ENCODE data around the gene KLF7. TPM values are rescaled to one million over a fixed set of nuclear protein-coding genes. Genes with fewer than 3 reads are reported as not detected.

Gene KLF7
- total RNA-seq, 2 donors from 2014 or later, result 22.1 to 31.8 TPM

DNA sequence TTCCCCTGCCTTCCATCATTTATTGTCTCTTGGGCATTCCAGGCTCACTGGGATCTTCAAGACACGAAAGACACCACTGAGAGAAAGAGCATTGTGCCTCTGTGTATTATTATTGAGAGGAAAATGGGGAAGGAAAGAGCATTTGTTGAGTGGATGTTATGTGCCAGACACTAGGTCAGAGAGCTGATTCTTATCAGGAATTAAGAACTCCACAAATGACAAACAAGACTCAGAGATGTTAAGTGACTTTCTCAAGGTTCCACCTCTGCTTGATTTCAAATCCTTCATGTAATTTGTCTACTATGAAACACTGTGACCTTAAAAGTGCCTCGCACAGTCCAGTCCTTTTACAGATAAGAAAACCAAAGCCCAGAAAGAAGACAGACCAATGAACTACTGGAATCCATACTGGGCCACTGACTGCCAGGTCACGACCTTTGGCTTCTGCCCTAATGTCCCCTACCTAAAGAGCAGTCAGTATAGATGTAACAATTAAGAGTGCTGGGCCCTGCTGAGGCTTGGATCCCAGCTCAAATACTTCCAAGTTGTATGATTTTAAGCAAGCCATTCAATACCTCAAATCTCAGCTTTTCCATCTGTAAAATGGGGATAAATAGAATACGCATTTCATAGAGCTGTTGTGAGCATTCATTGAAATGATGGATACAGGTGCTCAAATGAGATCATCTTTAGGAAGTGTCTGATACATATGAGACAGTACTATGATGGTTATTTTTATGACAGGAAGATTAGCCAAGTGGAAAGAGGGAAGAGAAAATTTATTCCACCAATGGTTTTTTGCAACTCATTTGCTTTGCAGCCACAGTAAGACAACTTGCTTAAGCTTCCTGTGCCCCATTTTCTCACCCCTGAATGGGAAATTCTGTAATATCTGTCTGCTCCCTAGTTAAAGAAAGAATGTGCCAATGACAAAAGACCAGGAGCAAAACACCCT lies 10.9 kb downstream of the KLF7 start:
- intact Hi-C loops (cut with DNase I), result no loop called here
- DNase-seq (no peak), ATAC-seq (no peak)

DNA sequence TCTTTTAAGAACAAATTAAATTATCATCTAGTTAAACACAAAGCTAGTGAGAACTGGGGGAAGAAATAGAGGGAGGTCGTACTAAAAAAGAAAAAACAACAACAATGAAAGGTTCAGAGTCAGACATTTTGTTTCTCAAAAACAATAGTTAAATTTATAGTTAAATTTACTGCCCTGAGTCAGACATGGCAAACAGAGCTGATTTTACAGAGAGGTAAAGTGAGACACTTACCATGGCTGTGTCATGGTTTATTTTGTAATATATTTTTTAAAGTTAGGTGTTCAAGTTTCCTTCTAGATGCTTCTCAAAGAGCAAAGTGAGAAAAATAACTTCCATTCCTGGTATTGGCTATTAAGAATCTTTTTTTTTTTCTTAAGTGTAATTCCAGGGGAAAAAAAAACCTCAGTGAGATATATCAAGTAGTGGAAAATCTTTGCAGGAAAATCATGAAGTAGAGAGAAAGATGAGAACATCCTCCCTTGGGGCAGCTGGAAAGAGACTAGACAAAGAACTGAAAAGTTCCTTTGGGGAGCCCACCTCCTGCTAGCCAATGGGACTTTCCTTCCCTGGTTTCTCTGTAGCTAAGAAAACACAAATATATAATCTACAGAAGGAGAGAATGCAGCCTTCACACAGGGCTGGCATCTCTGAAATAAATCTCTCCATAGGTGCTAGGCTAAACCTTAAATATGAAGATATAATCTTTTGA lies 12.3 kb downstream of the KLF7 start:
- intact Hi-C loops (cut with DNase I), result no loop called here
- no peak for ATAC-seq
- DNase-seq, result no peak

DNA sequence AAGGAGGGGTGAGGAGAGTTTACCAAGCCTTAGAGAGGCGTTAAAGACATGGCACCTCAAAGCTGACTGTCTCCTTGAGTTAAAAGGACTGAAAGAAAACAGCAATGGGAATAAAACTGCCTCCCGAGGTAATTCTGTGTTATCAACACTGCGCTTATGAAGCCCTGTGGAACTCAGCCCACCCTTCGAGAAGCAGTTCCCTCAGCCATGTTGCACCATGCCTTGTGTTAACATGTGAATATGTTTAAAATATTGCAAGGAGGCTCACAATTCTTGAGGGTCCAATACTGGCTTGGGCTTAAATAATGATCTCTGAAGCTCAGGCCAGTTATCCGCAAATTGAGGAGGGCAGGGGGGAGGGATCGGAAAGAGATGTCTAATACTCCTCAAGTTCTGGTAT lies 14.7 kb downstream of the KLF7 start:
- intact Hi-C loops (cut with DNase I), result no loop called here
- DNase-seq, result no peak
- ATAC-seq, result no peak

DNA sequence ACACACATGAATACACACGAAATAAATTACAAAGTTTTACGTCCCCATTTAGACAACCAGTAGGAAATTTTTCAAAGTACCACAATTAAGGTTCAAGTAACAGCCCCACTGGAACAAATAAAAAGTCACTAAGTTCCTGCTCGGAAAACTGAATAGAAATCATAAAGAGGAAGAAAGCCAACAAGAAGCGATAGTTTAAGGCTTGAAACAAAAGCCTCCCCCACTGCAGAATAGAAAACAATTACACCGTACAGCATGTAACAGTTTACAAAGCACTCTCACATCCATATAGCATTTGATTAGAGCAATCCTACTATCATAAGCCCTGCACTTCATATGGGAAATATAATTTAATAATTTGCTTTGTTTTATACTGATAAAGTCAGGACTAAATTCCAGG lies 15.5 kb downstream of the KLF7 start:
- DNase-seq (no peak), ATAC-seq (no peak)
- intact Hi-C loops (cut with DNase I), result no loop called here

DNA sequence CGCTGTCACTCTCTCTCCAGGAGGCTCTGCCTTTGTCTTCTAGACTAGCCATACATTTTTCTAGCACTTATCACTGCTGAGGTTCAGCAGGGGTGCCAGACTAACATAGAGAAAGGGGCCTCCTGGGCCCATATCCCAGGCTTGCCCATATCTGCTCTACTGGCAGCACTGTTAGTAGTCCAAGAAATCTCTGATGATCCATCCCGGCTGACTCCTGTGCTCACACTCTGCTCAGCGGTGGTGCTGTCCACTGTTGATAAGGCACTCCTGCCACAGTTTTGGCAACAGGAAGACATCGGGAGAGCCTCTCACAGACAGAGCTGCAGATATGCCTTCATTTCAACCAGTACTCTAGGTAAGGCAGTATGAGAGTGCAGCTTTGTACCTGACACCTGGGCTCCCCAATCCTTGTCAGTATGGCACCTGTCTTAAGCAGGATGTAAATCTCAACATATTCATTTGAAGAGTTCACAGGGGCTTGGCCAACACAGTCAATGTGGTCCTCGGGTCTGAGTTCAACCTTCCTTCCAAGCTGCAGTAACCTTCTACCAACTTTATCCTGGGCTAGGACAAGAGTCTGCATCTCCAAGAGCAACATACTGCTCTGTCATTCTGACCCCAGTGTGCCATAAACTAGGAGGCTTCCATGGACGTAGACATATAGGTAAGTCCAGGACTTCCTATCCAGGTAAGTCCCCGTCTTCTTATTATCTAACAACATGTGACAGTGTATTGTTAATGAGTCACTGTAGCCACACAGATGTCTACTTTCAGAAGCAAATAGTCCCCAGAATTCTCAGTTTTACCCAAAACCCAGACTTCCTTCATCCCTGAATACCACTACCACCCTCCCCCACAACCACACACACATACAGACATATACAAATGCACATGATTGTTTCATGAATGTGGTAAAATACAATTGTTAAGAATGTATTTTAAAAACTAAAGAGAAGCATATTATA lies 16.2 kb downstream of the KLF7 start:
- intact Hi-C loops (cut with DNase I), result no loop called here
- ATAC-seq, result peak; percentile 74 to 86
- DNase-seq, result peak; percentile 54

DNA sequence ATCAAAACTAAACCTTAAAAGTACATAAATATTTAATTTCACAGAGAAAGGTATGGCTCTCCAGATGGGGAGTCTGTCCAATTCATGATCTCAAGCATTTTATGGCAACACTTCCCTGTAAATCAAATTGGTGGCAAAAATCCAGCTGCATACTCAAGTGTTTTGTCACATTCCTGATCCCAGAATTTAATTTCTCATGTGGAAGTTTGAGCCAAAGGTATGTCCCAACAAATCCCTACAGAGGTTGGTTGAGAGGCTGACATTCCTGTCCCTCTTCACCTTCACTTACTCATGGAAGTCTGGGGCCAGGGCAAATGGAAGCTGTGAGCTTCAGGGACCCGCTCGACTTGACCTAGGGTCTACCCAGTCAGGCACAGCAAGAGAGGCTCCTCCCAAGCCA lies 17.7 kb downstream of the KLF7 start:
- intact Hi-C loops (cut with DNase I), result no loop called here
- DNase-seq (no peak), ATAC-seq (no peak)

DNA sequence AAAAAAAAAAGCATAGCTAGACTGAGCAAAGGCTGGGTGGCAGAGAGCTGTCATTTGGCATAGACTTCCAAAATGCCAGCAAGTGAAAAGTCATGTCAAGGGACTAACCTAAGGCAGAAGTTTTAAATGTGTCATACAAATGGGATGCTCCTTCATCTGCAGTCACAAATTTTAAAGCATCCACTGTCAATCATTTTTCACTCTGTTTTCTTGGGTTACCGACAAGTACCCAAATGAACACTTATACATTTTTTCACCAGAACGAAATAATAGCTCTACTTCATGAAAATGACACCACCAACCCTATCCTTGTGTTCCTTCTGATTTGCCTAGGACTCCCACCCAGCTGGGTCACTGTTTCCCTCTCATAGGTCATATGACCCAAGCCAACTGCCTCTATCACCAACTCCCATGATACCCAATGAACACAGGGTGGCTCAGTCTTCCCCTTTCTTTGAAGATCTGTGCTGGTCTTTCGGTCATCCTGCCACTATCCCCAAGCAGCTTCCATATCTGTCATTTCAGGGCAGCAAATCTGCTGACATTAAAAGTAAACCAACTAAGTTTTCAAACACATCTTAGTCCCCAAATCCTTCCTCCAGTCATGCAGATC lies 21.5 kb downstream of the KLF7 start:
- DNase-seq (no peak), ATAC-seq (no peak)
- intact Hi-C loops (cut with DNase I), result no loop called here

DNA sequence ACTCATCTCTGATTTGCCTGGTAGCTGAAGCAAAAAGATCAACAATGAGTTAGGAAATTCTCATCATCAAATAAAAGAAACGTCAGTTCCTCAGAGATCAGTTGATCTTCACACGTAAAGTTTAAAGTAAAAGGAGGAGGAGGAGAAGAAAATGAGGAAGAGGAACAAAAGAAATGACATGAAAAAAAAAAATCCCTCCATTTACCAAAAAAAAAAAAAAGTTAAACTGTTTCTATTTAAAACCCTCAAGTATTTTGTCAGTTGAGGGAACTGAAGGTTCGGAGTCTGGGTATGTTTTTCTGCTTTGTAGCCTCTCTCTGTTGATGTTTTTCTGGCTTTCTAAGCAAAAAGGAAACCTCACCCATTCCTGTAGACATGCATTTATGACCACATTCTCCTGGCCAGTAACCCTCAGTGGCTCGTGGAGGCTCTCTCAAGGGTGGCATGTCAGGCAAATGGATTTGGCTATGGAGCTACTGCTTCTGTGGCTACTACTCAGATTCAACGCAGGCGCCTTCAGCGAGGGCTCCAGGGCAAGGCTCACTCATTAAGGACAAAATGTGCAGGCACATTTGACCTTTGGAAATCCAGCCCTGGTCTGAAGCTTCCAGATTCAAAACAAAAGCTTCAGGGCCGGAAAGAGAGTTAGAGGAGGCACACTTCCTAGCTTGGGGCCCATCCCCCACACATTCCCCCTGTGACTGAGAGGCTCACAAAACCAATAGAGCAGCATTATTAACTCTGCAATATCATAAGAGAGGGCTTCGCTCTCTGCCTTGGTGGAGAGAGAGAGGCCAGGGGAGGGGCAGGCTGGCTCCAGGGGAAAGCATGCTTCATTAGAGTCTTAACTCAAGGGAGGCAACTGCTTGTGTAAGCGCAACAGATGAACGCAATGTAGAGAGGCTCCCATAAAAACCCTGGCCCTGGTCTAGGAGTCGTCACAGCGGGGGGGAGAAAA lies 22.3 kb downstream of the KLF7 start:
- ATAC-seq (peak; percentile 78 to 81), DNase-seq (peak; percentile 79)
- intact Hi-C loops (cut with DNase I), result no loop called here

DNA sequence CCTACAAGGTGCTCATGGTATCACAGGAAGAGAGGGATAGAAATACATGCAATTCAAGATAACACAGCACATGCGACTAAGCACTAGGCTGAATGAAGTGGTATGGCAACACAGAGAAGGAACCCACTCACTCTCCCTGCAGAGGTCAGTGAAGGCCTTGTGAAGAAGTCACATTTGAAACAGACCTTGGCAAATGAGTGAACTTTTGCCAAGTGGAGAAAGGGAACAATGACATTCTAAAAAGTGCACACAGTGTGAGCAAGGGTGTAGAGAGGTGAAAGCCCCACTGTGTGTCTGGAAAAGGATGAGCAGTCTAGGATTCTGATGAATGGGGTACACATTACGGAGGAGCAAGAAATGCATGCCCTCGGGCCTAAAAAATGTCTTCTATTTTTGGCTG lies 23.3 kb downstream of the KLF7 start:
- DNase-seq (no peak), ATAC-seq (peak; percentile 41 to 49)
- intact Hi-C loops (cut with DNase I), result no loop called here

DNA sequence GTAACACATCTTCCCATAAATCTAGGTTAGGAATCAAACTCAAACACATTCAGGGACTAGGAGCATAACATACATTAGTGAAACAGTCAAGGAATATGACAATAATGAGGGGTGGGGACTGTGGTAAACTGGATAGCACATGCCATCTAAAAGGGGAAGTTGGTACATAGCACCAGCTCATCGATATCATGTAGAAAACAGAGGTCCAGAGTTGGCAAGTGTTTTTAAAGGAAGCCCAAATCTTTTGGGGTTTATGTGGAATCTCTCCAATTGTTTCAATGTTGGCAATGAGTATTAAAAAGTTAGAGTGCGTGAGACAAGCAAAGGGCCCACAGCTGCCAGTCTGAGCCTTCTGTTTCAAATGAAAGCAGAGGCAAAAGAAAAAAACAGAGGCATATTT lies 24.4 kb downstream of the KLF7 start:
- no peak for DNase-seq
- ATAC-seq, result no peak
- intact Hi-C loops (cut with DNase I), result no loop called here

DNA sequence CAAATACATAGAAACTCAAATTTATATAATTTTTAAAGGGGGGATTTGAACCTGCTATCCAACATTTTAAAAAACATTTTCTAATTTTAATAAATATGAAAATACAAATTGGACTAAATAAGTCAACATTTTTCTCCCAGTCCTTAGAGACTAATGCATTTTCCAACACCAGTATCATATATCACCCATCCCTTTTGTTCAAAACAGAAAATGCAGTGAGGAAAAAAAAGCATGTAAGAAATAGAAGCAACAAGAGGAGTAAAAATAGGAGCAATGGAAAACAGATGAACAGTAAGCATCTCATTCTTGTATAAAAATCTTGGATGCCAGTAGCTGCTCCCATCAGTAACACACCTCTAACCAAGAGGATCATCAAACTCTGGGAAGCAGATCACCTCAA lies 25.5 kb downstream of the KLF7 start:
- intact Hi-C loops (cut with DNase I), result no loop called here
- DNase-seq (no peak), ATAC-seq (no peak)

DNA sequence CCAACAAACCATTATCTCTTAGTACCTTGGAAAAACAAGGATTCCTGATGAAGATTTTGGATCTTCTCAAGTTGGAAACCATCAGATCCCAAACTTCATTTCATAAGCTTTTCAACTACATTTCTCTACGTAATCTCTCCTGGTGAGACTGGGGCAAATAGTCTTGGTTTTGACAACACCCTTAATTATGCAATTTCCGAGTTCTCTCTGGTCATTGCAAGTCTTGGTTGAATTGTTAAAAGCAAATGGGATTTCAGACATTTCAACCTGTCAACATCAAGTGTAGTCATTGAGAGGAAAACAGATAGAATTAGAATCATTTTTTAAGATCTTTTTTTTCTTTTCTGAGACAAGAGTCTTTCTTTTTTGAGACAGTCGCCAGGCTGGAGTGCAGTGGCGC lies 26.2 kb downstream of the KLF7 start:
- DNase-seq (no peak), ATAC-seq (no peak)
- intact Hi-C loops (cut with DNase I), result no loop called here

DNA sequence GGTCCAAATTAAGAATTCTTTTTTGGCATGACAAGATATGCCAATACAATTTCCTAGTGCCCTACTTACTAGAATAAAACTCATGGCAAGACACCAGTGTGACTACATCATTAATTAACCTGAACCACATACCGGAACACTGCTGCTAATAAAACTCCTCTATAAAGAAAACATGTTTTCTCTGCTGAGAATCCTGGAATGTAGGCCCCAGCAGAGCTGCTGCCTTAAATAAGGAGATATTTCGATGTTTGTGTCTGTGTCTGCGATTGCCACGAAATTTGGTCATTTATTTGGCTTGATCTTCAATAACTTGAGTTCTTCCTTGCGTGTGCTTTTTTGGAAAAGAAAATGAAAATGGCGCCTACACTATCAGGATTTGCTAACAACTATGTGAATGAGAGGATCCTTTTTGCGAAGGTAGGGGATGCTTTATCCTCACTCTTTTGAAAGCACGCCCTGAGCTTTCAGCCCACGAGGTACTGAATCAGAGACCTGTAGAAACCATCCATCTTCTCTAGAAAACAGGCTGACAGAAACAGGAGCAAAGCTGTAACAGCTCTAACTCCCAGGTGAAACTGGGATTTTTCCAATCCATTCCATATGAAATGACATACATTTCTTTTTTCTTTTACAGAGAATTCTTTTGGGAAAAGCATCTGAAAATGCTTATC lies 27.0 kb downstream of the KLF7 start:
- ATAC-seq (no peak), DNase-seq (no peak)
- intact Hi-C loops (cut with DNase I), result no loop called here

DNA sequence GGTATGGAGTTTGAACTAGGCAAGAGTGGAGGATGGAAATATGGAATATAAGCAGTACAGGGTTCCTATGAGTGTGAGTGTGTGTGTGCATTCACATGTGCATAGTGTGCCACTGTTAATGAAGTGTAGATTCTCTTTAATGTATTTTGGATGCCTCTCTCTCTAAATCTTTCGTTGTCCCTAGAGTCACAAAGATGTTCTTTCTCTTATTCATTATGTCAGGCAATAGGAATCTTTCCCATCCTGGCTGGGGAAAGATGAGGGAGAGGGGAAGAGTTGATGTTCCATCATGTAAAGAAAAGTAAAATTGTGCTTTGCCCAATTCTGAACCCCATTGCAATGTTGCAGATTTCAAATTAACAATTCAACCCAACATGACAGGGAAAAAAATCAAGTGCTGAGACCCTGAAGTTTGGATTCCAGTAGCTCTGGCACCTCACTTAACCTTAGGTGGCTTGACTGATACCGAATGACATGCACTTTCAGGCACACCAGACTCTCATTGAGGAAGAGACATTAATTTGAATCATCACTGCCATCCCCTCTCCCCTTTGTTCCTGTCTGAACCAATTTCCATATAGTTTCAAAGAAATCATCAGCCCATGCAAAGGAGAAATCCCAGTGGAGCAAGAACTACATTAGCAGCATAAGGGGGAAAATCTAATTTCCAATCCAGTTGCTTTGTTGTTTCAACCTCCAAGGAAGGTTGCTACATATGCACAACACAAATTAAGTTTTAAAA lies 28.0 kb downstream of the KLF7 start:
- DNase-seq (no peak), ATAC-seq (no peak)
- intact Hi-C loops (cut with DNase I), result no loop called here

DNA sequence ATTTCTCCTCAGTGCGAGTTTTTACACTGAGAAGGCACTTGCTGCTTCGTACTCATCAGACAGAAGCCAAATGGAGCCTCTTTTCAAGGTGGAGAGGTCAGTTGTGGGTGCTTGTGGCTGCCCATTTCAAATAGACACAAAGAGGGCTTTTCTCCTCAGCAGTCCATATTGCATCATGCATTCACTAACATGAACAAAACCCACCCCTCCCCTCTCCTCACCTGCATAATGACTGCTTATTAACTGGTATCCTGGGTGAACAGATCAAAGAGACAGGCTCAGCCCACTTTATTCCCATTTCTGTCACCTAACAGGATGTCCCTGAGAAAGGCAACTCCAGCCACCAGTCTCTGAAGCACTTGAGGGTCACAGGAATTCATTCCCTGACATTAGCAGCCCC lies 28.9 kb downstream of the KLF7 start:
- ATAC-seq, result no peak
- no peak for DNase-seq
- intact Hi-C loops (cut with DNase I), result no loop called here

DNA sequence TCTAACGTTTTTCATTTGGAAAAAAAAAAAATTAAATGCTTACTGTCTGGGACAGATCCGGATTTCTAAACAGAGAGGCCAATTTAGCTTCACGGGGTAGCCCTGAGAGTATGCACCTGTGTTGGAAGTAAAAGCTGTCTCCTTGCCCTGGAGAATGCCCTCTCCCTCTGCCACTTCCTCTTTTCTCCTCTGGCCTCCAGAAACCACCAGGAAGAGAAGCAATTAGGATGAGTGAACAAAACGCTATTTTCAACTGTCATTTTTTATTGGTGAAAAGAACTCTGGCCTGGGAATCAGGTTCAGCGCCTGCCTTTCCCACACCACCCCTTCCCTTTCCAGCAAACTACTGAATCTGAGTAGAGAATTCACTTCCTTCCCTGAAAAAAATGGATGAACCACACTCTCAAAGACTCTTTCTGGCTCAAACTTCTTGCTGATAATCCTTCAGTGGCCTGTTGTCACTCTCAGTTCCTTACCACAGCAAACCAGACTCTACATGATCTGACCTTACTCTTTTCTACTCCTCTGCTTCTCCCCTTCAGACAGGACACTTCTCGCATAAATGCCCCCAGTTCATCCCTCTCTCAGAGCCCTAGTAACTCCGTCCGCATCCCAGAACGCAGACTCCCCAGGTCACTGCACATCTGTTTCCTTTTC lies 29.8 kb downstream of the KLF7 start:
- ATAC-seq (no peak), DNase-seq (no peak)
- intact Hi-C loops (cut with DNase I), result no loop called here

Data from left cardiac atrium (tissue), 4 donors.